Vagina (tissue), 2 donors: ENCODE measurements around the gene SAMHD1.

ENCODE experiments used
- POLR2A ChIP-seq, 2 donors: fragments of 450-650 bp; IDR thresholded peaks; one replicate each; pipeline ENCODE4 v1.6.1; 2017; ENCODE audit warnings: antibody characterized with exemption in 2 of 2, mild to moderate bottlenecking in 2 of 2, moderate library complexity in 2 of 2
- POLR2AphosphoS5 ChIP-seq, 2 donors: sonication (generic); formaldehyde crosslinking; IDR thresholded peaks; one replicate each; pipeline ENCODE4 v1.9.0; 2017; ENCODE audit warnings: antibody characterized with exemption in 2 of 2, mild to moderate bottlenecking in 2 of 2, low read depth in 1 of 2; ENCODE audit not compliant: insufficient read depth in 1 of 2
- TF ChIP-seq, protein P1 (sequence below), 3 experiments: fragments of 450-650 bp in 2 of 3; fragments of 200-600 bp in 1 of 3; sonication (generic) in 1 of 3; IDR thresholded peaks; one replicate each; pipeline ENCODE4 v1.5.1; 2017 to 2019; ENCODE audit warnings: antibody characterized with exemption in 3 of 3, mild to moderate bottlenecking in 2 of 3, moderate library complexity in 2 of 3

DNA sequence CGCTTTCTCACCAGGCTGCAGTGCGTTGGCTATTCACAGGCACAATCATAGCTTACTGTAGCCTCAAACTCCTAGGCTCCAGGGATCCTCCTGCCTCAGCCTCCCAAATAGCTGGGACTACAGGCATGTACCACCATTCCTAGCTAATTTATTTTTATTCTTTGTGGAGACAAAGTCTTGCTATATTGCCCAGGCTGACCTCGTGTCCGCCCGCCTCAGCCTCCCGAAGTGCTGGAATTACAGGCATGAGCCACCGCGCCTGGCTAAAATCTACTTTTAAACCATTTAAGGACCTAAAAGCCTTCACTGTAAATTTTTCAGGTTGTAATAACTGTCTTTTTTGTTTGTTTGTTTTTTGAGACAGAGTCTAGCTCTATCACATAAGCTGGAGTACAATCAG lies 15.2 kb downstream of the SAMHD1 start:
- TF ChIP-seq, protein P1, sequence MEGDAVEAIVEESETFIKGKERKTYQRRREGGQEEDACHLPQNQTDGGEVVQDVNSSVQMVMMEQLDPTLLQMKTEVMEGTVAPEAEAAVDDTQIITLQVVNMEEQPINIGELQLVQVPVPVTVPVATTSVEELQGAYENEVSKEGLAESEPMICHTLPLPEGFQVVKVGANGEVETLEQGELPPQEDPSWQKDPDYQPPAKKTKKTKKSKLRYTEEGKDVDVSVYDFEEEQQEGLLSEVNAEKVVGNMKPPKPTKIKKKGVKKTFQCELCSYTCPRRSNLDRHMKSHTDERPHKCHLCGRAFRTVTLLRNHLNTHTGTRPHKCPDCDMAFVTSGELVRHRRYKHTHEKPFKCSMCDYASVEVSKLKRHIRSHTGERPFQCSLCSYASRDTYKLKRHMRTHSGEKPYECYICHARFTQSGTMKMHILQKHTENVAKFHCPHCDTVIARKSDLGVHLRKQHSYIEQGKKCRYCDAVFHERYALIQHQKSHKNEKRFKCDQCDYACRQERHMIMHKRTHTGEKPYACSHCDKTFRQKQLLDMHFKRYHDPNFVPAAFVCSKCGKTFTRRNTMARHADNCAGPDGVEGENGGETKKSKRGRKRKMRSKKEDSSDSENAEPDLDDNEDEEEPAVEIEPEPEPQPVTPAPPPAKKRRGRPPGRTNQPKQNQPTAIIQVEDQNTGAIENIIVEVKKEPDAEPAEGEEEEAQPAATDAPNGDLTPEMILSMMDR (IDR thresholded peaks at IDR 0.05): no peak
- TF ChIP-seq POLR2A (IDR thresholded peaks at IDR 0.05) (no peak), POLR2AphosphoS5 (IDR thresholded peaks at IDR 0.05; ENCODE audit: insufficient read depth in 1 of 2, low read depth in 1 of 2) (no peak)
